Suprapubic skin (tissue), 4 donors: ENCODE data around the gene KIF20A.

ENCODE experiments used
- CTCF ChIP-seq, 2 donors: fragments of 200-600 bp in 1 of 2; fragments of 450-650 bp in 1 of 2; sonication (generic) in 1 of 2; IDR thresholded peaks; one replicate each; pipeline ENCODE4 v1.5.1; 2016 to 2019; ENCODE audit warnings: antibody characterized with exemption in 2 of 2, mild to moderate bottlenecking in 1 of 2, moderate library complexity in 1 of 2
- POLR2A ChIP-seq, 2 donors: fragments of 450-650 bp; IDR thresholded peaks; one replicate each; pipeline ENCODE4 v1.6.1; 2017; ENCODE audit warnings: antibody characterized with exemption in 2 of 2, mild to moderate bottlenecking in 2 of 2, moderate library complexity in 2 of 2
- POLR2AphosphoS5 ChIP-seq, 3 donors: sonication (generic); formaldehyde crosslinking; IDR thresholded peaks; one replicate each; pipeline ENCODE4 v1.6.1; 2017; ENCODE audit warnings: antibody characterized with exemption in 3 of 3

GRCh38 chr5:138159666-138160065 lies 19.2 kb upstream of the KIF20A start:
- no peak for TF ChIP-seq CTCF (IDR thresholded peaks at IDR 0.05)
- TF ChIP-seq POLR2A (IDR thresholded peaks at IDR 0.05) = no peak
- no peak for TF ChIP-seq POLR2AphosphoS5 (IDR thresholded peaks at IDR 0.05)
